ENCODE measurements around the gene ARHGEF9.

DNA sequence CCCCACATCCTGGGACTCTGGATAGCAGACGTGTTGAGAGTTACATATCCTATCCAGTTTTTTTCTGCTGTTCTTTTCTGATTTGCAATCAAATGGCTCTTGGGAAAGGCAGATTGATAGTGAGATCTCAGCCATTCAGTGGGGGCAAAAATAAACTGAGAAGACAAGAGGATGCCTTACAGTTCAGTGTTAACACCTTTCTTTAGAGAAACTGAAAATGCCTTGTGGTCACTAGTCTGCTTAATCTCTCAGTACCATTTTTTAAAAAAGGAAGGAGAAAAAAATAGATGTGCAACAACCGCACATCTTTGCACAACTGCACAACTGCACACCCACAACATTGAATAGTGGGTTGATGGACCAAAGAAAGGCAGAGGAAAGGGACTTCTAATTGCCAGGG is 109.3 kb downstream of the ARHGEF9 start:
- TF ChIP-seq CTCF (conservative IDR thresholded peaks at IDR 0.05; ENCODE audit: low read length) (no peak), EZH2phosphoT487 (IDR thresholded peaks at IDR 0.05; ENCODE audit: borderline replicate concordance, low read depth, low read length) (no peak)

All from OCI-LY7 (cell line).